ENCODE data around the gene EVL. TPM values are rescaled to one million over a fixed set of nuclear protein-coding genes. Genes with fewer than 3 reads are reported as not detected.

The EVL gene
- total and polyA plus RNA-seq, 10 of the 15 experiments (the other 5 are each of a cell fraction or from before 2014, with no cell fraction given), result 11.9 to 341 (median 89.8) TPM

- TF ChIP-seq, protein P1, sequence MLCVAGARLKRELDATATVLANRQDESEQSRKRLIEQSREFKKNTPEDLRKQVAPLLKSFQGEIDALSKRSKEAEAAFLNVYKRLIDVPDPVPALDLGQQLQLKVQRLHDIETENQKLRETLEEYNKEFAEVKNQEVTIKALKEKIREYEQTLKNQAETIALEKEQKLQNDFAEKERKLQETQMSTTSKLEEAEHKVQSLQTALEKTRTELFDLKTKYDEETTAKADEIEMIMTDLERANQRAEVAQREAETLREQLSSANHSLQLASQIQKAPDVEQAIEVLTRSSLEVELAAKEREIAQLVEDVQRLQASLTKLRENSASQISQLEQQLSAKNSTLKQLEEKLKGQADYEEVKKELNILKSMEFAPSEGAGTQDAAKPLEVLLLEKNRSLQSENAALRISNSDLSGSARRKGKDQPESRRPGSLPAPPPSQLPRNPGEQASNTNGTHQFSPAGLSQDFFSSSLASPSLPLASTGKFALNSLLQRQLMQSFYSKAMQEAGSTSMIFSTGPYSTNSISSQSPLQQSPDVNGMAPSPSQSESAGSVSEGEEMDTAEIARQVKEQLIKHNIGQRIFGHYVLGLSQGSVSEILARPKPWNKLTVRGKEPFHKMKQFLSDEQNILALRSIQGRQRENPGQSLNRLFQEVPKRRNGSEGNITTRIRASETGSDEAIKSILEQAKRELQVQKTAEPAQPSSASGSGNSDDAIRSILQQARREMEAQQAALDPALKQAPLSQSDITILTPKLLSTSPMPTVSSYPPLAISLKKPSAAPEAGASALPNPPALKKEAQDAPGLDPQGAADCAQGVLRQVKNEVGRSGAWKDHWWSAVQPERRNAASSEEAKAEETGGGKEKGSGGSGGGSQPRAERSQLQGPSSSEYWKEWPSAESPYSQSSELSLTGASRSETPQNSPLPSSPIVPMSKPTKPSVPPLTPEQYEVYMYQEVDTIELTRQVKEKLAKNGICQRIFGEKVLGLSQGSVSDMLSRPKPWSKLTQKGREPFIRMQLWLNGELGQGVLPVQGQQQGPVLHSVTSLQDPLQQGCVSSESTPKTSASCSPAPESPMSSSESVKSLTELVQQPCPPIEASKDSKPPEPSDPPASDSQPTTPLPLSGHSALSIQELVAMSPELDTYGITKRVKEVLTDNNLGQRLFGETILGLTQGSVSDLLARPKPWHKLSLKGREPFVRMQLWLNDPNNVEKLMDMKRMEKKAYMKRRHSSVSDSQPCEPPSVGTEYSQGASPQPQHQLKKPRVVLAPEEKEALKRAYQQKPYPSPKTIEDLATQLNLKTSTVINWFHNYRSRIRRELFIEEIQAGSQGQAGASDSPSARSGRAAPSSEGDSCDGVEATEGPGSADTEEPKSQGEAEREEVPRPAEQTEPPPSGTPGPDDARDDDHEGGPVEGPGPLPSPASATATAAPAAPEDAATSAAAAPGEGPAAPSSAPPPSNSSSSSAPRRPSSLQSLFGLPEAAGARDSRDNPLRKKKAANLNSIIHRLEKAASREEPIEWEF (IDR thresholded peaks at IDR 0.05; ENCODE audit: insufficient replicate concordance, low read depth, low read length), result no peak
- no peak for TF ChIP-seq RELB (IDR thresholded peaks at IDR 0.05; ENCODE audit: low read depth)
- TF ChIP-seq, protein P2, sequence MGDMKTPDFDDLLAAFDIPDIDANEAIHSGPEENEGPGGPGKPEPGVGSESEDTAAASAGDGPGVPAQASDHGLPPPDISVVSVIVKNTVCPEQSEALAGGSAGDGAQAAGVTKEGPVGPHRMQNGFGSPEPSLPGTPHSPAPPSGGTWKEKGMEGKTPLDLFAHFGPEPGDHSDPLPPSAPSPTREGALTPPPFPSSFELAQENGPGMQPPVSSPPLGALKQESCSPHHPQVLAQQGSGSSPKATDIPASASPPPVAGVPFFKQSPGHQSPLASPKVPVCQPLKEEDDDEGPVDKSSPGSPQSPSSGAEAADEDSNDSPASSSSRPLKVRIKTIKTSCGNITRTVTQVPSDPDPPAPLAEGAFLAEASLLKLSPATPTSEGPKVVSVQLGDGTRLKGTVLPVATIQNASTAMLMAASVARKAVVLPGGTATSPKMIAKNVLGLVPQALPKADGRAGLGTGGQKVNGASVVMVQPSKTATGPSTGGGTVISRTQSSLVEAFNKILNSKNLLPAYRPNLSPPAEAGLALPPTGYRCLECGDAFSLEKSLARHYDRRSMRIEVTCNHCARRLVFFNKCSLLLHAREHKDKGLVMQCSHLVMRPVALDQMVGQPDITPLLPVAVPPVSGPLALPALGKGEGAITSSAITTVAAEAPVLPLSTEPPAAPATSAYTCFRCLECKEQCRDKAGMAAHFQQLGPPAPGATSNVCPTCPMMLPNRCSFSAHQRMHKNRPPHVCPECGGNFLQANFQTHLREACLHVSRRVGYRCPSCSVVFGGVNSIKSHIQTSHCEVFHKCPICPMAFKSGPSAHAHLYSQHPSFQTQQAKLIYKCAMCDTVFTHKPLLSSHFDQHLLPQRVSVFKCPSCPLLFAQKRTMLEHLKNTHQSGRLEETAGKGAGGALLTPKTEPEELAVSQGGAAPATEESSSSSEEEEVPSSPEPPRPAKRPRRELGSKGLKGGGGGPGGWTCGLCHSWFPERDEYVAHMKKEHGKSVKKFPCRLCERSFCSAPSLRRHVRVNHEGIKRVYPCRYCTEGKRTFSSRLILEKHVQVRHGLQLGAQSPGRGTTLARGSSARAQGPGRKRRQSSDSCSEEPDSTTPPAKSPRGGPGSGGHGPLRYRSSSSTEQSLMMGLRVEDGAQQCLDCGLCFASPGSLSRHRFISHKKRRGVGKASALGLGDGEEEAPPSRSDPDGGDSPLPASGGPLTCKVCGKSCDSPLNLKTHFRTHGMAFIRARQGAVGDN (IDR thresholded peaks at IDR 0.05), result no peak
- no peak for TF ChIP-seq IRF5 (IDR thresholded peaks at IDR 0.05; ENCODE audit: borderline replicate concordance)
- TF ChIP-seq ZNF384 (IDR thresholded peaks at IDR 0.05; ENCODE audit: borderline replicate concordance, low read depth, low read length), result no peak
- TF ChIP-seq POLR2AphosphoS5 (IDR thresholded peaks at IDR 0.05; ENCODE audit: low read length), result no peak
- TF ChIP-seq, protein P3, sequence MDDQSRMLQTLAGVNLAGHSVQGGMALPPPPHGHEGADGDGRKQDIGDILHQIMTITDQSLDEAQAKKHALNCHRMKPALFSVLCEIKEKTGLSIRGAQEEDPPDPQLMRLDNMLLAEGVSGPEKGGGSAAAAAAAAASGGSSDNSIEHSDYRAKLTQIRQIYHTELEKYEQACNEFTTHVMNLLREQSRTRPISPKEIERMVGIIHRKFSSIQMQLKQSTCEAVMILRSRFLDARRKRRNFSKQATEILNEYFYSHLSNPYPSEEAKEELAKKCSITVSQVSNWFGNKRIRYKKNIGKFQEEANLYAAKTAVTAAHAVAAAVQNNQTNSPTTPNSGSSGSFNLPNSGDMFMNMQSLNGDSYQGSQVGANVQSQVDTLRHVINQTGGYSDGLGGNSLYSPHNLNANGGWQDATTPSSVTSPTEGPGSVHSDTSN (IDR thresholded peaks at IDR 0.05; ENCODE audit: insufficient replicate concordance, low read depth, low read length), result no peak
- TF ChIP-seq RFX5 (IDR thresholded peaks at IDR 0.05; ENCODE audit: low read depth, low read length), result no peak
These were observed 100.2 kb downstream of the EVL start (continued) for GRCh38 chr14:100165376-100165775.

Measured in GM12878 (cell line).